HG02610 (cell line): Measurements from ENCODE around the gene GPT2.
A peak's percentile ranks its signal among the peaks of the same experiment; 100 is the strongest.

Source experiments
- ATAC-seq: cut with Tn5 transposase; IDR thresholded peaks from one replicate; pipeline ENCODE4 v1.9.1; 2021; ENCODE audit warnings: mild to moderate bottlenecking, moderate library complexity; ENCODE audit not compliant: unreplicated experiment

Gene GPT2

DNA sequence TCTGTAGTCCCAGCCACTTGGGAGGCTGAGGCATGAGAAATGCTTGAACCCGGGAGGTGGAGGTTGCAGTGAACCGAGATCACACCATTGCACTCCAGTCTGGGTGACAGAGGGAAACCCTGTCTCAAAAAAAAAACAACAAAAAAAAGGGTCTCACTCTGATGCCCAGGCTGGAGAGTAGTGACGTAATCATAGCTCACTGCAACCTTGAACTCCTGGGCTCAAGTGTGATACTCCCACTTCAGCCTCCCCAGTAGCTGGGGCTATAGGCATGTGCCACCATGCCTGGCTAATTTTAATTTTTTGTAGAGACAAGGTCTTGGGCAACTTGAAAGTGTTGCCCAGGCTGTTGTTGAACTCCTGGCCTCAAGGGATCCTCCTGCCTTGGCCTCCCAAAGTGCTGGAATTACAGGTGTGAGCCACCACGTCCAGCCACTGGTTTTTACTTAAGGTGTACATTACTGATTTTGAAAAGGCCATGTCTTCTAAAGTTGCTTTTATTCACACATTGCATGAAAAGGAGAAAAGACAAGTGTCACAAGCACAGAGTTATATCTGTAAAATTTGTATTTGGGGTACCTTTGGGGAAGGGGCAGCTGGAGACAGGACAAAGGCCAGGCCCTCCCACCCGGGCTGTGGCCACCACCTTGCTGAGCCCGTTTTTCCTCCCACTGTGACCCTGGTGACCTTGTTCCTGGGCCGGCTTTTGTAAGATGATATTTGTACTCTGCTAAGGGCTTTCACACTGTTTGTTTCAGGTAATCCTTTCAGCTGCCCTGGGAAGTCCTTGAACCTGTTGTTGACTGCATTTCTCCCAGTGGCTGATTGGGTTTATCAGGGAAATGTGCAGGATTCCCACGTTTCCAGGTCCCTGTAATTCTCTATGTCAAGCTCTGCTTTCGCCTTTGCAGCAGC, 11.5 kb downstream of the GPT2 start:
- ATAC-seq, result no peak

DNA sequence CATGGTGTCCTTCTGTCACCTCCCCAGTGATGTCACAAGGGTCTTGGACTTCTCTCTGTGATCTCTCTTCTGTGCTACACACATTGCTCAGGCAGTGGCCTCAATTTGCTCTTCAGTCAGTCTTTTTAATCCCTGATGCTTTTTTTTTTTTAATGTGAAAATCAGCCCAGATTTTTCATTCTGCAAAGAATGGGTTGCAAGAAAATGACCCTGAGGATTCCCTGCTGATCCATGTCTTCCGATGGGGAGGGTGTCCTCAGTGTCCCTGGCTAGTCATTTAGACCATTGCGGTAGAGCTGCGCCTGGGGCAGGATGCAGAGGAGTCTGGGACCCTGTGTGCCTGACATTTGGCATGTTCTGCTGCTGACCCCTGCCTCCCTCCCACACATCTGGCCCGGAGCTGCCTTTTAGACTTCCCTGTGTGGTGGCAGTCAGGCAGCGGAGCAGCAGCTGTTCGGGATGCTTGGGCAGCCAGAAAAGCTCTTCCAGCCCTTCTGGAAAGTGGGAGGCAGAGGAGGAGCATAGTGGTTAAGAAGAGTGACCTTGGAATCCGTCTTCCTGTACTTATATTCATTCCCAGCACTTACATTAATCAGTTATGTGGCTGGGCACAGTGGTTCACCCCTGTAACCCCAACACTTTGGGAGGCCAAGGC, 12.3 kb downstream of the GPT2 start:
- ATAC-seq, result no peak

DNA sequence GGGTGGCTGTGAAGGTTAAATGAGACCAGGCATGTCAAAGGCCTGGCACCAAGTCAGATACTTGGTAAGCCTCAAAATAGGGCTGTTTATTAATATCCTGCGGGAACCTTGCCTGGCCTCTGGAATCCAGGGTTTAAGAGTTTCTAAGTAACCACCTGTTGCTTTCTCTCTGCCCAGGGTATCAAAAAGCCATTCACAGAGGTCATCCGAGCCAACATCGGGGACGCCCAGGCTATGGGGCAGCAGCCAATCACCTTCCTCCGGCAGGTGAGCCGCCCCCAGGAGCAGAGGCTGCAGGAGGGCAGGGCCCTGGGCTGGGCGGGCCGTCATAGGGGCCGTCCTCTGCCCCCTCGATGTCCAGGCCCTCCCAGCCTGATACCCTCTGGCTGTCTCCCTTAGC, 13.3 kb downstream of the GPT2 start:
- ATAC-seq, result no peak

DNA sequence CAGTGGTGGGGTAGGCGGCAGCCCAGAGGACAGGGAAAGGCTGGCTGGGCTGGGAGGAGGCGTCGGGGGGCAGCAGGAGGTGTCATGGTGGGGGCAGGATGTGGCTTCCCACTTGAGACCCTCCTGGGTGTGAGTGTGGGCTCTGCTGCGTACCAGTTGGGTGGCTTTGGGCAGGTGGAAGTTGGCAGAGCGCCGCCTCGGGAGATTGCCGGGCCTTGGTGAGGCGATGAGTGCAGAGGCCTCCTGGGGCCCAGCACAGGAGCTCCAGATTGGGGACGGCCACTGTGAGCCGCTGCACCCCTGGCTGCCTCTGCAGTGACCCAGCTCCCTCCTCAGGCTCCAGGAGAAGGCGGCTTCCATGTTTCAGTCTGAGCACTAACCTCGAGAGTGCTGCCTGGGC, 13.8 kb downstream of the GPT2 start:
- no peak for ATAC-seq

DNA sequence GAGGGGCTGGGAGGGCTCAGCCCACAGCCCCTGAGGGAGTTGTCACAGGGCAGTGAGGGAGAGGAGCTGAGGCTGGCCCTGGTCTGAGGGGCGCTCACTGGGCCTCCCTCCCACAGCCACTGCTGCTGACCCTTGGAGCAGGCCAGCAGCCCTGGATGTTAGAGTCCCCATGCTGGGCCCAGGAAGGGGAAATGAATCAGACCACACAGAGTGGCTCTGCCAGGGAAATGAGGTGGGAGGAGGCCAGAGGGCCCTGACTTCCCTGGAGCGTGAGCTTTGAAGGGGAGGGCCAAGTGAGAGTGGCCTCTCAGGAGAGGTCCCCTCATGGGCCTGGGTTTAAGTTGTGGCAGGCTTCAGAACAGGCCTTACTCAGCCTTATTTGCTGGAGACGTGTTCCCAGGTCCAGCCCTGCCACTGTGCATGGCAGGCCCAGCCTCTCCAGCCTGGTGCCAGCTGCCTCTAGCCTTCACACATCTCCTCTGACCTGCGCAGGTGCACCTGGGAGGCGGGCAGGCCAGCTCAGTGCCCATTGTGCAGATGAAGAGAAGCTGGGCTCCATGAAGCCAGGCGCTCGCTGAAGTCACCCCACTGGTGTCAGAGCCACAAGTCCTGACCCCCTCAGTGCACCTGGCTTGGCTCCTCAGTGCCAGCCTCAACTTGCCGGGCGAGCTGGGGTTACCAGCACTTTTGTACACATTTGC, 15.4 kb downstream of the GPT2 start:
- no peak for ATAC-seq

DNA sequence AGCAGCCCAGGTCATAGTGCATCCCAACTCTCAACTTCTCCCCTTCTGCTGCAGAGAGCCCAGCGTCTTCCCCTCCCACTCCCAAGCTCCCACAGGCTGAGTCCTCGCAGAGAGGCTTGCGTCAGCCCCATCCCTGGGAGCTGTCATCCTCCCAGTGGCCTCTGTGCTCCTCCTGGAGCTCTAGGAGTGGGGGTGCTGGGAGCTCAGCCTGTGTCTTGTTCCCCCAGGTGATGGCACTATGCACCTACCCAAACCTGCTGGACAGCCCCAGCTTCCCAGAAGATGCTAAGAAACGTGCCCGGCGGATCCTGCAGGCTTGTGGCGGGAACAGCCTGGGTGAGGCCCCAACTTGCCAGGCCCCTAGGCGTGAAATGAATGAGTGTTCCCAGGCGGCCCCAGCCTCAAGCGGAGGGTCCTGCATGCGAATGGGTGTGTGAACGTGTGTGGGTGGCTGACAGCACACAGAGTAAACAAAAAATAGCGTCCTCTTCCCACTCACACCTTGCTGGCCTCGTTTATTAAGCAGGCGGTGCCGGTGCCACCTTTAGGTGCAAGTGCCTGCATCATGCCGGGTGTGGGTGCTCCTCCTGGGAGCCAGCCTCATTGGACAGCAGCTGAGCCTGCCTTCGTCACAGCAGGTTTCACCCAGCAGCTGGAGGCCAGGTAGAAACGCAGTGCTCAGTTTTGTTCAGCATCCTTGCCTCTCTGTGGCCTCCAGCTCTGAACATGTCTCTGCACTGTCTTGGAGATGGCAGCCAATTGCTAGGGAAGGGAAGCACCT, 16.5 kb downstream of the GPT2 start:
- no peak for ATAC-seq

DNA sequence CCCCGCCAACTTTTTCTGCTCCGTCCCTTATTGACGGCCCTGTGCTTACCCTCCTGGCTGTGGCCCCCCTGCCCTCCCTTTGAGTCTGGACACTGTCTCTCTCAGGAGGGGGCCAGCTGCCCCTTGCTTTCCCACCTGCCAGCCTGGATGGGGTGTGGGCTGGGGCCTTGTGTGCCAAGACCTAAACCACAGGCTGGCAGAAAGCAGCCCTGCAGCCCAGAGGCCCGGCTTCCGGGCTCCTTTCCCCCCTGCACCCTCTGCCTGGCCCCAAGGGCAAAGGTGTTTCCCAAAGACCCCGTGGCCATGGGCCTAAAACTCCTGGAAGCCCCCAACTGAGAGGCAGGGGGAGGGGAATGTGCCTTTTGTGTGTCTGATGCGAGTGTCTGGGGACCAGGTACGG, 17.5 kb downstream of the GPT2 start:
- no peak for ATAC-seq

DNA sequence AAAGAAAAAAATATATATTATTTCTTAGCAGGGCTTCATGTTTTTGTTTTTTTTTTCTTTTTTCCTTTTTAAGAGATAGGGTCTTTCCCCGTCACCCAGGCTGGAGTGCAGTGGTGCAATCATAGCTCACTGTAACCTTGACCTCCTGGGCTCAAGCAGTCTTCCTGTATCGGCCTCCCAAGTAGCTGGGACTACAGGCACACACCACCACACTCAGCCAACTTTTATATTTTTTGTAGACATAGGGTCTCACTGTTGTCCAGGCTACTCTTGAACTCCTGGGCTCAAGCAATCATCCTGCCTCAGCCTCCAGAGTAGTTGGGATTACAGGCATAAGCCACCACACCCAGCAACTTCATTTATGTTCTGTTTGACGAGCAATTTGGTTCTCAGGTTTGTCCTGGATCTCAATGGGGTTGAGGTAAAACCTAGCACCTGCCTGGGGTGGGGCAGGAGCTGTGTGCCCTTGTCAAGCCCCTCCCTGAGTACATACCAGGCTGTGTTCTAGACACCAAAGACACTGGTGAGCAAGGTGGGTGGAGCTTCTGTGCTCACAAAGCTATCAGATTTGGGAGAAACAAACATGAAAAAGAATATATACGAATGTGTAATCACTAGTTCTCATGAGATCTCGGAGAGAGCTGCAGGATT, 19.2 kb downstream of the GPT2 start:
- no peak for ATAC-seq

DNA sequence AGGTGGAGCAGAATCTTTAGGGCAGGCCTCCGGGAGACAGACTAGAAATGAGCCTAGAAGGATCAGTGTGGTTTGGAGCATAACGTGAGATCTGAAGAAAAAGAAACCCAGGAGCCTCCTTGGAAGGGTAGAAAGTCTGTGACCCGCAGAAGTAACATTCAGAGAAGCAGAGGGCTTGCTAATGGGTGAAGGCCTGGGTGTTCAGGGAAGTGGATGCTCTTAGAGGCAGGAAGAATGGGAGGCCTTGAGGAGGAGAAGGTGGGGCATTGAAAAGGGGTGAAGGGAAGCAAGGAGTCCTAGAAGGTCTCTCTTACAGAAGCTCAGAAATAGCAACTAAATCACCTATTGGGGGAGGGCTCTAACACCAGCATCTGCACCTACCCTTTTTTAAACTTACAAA, 20.3 kb downstream of the GPT2 start:
- ATAC-seq, result no peak

DNA sequence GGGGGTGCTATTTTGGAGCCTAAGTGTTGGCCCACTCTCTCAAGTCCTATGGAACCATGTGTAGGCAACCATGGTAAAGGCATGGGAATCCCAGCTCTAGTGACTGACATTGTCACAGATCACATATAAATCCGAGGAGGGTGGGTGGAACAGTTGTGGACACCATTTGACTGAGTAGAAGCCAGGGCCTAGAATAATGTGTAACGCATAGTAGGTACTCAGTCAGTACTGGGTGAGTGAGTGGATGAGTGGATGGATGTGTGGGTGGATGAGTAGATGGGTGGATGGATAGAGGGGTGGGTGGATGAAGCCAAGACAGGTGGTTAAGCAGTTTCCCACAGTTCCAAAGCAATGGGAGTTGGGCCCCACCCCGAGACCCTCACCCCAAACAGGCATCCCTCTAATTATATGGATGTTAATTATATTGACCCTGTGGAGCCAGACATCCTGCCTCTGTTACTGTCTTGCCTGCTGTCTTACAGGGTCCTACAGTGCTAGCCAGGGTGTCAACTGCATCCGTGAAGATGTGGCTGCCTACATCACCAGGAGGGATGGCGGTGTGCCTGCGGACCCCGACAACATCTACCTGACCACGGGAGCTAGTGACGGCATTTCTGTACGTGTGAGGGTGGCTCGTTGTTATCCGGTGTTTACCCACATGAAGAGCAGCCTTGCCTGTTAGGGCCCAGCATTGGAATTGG, 22.3 kb downstream of the GPT2 start:
- no peak for ATAC-seq

DNA sequence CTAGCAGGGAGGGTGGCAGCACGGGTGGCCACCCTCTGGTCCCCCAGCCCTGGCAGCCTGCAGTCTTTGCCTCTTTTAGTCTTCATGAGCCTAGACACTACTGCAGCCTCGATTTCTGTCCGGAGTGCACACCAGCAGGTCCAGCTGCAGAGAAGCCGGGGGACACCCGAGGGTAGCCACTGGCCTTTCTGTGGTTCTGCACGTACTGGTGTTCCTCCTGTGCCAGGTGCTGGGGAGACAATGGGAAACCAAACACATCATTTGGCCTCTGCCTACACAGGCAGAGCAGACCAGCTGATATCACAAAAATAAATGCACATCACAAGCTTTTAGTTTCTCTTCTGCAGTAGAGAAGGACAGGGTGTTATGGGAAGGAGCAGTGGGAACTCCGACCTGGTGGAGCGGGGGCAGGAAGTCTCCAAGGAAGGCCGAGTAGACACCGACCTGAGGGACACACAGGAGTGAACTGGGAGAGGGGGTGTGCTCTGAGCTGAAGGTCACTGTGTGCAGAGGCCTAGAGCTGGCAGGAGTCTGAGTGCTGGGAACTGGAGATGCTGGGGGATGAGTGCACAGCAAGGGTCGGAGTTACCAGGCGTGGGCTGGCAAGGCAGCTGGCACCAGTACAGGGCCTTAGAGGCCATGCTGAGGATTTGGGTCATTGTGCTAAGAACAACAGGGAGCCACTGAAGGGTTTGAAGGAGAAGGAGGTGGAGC, 23.1 kb downstream of the GPT2 start:
- no peak for ATAC-seq

DNA sequence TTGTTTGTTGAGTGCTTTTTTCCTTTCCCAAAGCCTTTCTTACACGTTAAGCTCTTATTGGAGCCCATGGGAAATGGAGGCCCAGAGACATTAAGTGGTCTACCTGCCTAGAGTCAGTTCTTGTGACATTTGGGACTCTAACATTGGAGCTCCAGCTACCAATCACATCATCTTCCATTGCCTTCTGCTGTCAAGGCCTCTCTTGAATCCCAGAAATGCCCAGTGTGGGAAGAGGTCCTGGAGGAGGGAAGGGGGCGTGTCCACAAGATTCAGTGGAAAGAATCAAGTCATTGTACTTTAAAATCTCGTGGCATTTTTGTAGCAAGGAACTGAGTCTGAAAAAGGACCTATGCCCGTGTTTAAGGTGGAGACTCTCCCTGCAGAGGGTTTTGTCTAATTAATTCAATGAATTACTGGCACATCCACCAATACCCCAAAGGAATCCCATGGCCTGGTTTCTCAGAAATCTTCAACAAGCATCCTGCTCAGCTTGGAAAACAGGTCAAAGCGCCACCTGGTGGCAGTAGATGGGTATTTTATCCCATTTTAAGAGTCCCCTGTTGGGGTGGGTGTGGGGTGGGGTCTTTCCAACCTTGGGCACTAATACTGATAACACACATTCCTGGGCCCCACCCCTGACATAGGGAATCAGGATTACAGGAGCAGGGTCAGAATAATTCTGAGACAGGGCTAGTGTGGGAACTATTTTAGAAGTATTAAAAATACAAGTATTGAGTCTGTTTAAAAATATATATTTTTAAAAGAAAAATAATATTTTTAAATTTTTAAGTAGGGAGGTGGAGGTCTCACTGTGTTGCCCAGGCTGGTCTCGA, 24.6 kb downstream of the GPT2 start:
- no peak for ATAC-seq

DNA sequence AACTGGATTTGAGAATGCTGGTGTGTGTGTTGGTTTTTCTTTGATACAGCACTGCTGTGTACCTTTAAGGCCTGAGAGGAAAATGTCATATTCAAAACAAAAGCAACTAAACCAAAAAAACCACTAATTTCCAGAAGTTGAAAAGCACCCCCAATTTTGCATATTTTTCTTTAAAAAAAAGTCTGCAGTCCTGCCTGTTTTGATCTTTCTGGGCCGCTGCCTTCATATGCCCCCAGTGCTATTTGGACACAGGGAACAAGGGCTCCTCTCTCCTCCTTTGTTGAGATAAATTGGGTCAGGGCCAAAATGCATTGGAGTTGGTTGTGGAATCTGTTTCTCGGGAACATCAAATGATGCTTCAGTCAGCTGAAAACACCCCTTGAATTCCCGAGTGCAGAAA, 26.9 kb downstream of the GPT2 start:
- peak; percentile 80 for ATAC-seq

DNA sequence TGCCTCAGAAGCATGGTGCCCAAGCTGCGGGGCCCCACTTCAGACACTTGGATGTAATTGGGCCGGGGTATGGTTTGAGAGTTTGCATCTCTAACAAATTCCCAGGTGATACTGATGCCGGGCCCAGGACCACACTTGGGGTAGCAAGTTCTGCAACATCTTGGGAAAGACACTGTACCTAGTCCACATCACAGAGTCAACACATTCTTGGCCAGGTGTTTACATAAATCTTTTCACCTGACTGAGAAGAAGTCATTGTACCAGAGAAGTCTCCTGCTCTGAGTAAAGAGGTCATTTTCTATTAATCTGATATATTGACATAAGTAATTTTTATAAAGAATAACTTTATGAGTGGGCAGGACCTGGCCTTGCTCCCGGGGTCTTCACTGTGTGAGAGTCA, 27.5 kb downstream of the GPT2 start:
- no peak for ATAC-seq

DNA sequence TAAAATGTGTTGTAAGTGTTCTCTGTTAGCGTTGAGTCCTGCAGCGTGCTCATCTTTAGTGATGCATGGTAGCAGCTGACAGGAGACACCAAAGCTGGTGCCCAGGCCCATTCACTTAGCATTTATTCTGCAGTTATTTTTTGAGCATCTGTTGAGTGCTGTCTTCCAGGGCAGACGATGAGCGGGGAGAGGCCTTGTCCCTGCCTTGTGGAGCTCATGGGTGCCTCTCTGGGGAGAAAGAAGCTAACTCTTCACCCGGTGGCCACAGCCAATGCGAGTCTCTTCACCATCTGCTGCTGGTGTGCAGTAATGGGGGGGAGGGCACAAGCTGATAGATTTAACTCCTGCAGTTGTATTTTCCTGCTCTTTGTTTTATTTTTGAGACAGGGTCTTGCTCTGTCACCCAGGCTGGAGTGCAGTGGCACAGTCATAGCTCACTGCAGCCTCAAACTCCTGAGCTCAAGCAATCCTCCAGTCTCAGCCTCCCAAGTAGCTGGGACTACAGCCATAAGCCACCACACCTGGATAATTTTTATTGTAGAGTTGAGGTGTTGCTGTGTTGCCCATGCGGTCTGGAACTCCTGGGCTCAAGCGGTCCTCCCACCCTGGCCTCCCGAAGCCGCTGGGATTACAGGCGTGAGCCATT, 30.5 kb downstream of the GPT2 start:
- ATAC-seq, result no peak

DNA sequence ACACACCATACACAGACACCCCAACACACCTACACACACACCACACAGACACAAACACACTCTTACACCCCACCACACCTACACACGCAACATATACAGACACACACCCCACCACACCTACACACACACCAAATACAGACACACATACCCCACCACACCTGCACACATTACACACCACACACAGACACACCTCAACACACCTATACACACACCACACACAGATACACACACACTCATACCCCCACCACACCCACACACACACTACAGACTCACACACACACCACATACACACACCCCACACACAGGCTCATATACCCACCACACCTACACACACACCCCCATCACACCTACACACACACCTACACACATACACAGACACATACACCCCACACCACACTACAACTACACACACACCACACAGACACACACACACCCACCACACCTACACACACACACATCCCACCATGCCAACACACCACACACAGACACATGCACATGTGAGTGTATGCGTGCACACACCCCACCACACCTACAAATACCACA, 31.4 kb downstream of the GPT2 start:
- no peak for ATAC-seq

DNA sequence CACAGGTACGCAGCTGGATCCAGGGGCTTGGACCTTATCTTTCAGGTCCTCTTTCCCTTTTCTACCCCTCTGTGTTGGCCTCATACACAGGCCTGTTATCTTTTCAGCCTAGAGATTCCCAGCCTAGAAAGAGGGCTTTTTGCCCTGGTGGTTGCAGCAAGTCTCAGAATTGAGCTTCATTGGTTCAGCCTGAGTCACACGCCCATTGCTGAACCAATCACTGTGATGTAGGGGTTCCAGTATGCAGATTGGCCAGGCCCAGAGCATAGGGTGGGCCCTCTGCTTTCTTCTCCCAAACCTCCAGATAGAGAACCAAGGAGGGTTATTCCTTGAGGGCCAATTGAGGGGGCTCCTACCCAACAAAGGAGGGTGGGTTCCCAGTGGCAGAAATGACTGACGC, 32.8 kb downstream of the GPT2 start:
- no peak for ATAC-seq

DNA sequence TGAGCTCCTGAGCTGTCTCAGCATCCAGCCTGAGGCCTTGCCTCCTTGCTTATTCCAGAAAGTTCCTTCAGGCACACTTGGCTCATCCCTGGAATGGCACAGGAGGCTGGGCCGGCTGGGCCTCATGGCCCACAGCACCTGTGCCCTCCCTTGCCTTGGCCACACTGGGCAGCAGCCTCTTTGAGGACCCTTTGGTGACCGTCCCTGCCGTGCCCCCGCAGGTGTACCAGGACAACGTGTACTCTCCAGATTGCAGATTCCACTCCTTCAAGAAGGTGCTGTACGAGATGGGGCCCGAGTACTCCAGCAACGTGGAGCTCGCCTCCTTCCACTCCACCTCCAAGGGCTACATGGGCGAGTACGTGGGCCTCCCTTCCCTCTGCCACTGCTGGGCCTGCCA, 34.2 kb downstream of the GPT2 start:
- no peak for ATAC-seq
